HG02571 (cell line): ENCODE measurements around the gene KCNQ5.
A peak's percentile ranks its signal among the peaks of the same experiment; 100 is the strongest.

Experiments used
- ATAC-seq: cut with Tn5 transposase; IDR thresholded peaks from one replicate; pipeline ENCODE4 v1.9.1; 2021; ENCODE audit warnings: mild to moderate bottlenecking, moderate library complexity; ENCODE audit not compliant: unreplicated experiment

KCNQ5 gene

GRCh38 chr6:73086726-73087125, 464.9 kb downstream of the KCNQ5 start:
- ATAC-seq: no peak

- peak; percentile 72 for ATAC-seq
These were observed 466.4 kb downstream of the KCNQ5 start for GRCh38 chr6:73088138-73088813.

DNA sequence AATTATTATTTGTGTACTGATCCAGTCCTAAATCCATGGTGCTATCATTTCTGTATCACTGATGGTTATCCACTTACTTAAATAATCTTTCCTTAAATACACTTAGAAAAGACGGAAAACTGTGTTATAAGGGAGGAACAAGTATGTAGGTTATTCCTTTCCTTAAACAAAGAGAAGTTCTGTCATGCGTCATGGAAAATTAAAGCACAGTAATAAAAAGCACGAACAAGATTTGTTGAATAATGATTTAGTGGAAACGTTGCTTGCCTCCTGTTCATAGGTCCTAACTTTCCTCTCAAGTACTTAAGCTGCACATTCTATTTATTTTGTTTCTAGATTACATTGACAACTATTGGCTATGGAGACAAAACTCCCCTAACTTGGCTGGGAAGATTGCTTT, 483.1 kb downstream of the KCNQ5 start:
- ATAC-seq: no peak

DNA sequence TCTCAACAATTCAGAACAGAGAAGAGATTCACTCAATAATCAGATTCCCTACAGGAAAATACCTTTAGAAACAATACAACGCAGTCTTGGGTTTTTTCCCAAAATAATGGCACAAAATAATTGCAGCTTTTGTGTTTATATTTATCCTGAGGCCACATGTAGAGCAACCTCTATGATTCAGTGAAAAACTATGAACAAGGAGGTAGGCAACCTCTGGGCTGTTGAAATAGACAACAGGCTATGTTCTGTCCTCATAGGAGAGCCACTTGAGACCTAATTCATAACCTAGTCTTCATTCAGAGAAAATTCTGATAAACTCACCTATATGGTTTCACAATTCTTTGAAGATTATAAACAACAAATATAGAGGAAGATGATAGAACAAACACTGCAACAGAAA, 485.2 kb downstream of the KCNQ5 start:
- no peak for ATAC-seq

GRCh38 chr6:73108949-73109348, 487.1 kb downstream of the KCNQ5 start:
- no peak for ATAC-seq

GRCh38 chr6:73109659-73110058, 487.8 kb downstream of the KCNQ5 start:
- no peak for ATAC-seq

GRCh38 chr6:73116330-73116729, 494.5 kb downstream of the KCNQ5 start:
- no peak for ATAC-seq

GRCh38 chr6:73121421-73121993, 499.6 kb downstream of the KCNQ5 start:
- ATAC-seq: no peak

DNA sequence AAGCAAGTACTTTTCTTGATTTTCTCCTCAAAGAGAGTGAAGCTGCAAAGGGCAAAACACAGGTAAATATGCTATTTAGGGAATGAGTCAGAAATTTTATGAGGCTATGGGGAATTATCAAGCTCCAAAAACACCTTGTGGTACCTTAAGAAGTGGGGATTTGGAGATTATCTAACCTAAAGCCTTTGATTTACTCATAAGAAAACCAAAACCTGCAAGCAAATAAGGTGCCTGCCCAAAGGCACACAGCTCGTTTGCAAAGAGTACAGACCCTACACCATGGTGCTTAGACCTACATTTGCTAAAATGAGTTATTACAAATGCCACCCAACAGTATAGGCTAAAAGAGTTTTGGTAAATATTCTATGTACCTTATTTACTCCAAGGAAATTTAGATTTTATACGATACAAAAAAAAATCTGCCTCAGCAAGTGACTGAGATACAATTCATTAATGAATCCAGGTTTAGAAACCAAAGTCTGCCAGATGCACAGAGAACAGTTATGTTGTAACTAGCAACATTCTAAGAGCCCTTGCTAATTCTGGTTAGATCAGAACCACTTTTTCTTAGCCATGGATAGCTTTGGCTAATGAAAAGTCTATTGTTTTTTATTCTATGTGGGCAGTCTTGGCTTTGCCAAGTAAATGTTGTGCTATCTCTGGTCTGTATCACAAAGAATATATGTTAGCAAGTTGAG, 501.9 kb downstream of the KCNQ5 start:
- peak; percentile 89 for ATAC-seq

DNA sequence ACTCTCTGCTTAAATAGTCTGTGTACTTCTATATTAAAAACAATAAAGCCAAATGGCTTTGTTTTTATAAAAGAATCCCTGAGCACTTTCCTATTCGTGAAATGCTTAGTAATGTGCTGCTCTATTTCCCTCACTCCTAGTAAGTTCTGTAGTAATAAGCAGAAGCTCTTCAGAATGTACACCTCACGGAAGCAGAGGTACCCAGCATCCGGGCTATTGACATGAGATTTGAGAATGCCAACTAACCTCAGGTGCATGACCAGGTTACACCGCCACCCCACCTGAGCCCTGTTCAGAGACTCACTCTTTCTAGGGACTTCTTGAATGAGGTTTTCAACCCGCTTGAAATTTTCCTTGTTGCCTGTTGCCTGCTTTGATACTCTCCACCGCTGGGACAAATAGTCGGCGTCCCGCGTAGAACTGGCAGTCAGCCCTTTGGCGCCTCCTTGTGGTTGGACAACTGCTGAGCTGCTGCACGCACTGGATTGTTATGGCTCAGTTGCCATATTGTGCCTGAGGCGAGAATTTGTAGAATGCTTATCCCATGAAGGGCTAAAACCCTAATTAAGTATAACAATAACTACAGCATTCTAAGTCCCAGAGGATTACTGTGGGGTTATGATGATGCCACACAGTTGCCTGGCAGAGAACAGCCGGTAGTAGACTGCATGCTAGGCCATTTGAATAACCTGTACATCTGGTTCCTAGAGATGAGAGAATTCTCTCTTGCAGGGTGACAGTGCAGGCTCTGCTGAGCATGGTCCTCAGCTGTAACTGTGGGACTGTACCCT, 508.0 kb downstream of the KCNQ5 start:
- peak; percentile 92 for ATAC-seq

DNA sequence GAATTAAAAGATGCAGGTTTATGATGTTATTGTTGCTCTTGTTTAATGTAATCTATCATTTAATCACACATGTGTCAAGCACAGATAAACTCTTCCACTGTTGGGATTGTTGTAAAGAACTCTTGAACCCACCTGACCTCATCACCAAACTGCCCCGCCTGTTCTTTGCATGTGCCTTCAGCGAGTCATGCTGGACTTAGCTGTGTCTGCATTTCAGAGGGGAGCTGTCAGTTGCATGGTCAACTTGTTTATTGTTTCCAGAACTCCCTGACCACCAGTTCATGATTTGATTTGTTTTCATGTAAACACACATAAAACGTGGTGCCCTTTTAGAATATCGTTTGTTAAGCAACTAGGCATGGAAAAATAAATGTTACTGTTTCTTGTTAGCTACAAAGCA, 509.8 kb downstream of the KCNQ5 start:
- no peak for ATAC-seq

DNA sequence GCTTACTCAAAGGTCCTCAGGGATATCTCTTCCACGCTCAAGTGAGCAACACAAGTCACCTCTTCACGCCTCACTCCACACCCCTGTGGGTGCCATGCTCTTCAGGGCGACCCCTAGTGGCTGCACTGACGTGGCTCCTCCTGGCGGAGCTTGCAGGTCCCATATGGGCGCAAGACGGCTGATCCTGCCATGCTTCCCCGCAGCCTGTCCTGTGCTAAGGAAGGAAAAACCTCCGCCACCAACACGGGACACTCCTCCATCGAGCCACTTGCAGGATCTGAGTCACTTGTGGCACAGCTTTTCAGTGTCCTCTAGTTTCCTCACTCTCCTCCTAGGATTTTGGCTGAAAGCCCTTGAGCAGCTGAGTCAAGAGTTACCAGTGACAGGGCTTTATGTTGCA, 512.7 kb downstream of the KCNQ5 start:
- ATAC-seq: no peak

GRCh38 chr6:73139681-73140383, 518.0 kb downstream of the KCNQ5 start:
- no peak for ATAC-seq

DNA sequence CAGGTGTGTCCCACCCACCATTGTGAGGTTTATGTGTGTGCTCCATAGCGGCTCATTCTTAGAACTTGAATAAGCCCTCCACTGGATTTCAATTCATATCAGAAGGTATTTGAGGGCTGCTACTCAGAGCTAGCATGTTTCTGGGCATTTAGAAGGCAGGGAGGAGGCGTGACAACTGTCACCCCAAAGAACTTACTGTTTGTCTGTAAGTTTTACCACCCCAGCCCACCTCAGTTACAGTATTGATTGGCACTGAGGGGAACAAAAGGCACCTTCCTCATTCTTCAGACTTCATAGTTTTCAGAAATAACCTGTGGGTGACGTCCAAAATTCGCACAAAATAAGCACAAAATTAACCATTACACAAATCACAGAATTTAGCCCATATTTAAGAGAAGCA, 521.7 kb downstream of the KCNQ5 start:
- no peak for ATAC-seq

DNA sequence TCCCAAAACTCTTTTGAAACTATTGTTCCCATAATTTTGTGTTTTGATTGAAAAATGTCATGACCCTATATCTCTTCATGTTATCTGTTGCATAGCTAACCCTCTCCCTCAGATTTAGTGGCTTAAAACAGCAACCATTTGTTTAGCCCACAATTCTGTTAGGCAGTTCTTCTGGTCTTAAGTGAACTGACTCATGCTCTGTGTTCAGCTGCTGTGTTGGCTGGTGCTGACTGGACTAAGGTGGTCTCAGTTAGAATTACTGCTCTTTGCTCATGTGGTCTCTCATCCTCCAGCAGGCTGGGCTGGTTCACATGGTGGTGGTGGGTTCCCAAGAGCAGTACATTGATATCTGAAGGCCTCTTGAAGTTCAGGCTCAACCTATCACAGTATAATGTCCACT, 522.7 kb downstream of the KCNQ5 start:
- ATAC-seq: no peak

- ATAC-seq: no peak
These were observed 523.8 kb downstream of the KCNQ5 start for GRCh38 chr6:73145690-73146089.

DNA sequence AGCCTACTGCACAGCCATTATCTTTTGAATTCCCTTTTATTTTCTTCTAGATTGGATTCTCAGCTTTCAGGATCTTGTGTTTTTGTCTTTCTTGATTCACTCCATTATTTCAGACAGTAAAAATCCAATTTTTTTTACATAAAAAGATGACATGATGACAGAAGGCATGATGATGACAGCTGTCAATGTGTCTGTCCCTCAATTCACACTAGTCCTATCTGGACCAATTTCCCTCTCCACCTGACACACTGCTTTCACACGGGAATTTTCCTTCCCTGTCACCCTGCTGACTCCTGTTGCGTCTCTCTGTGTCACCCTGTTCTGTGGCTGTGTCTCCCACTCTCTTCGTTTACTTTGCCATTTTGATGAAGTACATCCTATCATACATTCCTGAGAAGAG, 529.9 kb downstream of the KCNQ5 start:
- no peak for ATAC-seq

- no peak for ATAC-seq
These were observed 530.7 kb downstream of the KCNQ5 start for GRCh38 chr6:73152556-73152955.

DNA sequence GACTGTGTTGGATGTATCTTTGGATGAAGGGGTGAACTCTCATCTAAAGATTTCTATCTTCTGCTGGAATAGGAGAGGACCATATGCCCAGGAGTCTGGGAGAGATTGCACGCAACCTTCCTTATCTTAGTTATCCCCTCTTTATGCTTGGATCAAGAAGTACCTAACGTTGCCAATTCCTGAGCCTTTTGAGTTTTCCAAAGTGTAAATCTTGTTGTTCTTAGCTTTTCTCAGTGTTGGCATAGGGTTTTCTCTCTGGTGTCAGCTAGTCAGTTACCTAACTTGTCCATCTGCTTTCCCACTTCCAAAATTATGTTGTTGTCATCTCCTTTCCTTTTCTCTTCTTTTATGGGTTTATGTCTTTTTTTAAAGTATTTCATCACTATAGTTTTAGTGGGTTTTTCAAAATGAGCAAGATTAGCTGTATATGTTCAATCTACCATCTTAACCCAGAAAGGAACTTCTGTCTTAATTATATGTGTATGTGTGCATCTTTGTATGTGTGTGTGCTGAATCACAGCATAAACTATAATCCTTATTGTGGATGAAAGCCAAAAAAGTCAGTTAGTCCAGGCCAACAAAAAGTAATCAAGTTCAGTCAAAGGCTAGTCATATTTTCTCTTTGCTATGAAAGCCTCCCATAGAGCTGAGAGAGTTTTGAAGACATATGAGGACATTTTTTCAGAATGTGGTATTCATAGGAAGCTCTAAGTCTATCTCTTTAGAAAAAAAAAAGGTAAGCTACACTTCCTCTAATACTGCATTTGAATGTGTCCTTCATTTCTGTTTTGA, 531.3 kb downstream of the KCNQ5 start:
- no peak for ATAC-seq
